ENCODE data around the gene SLC6A13. TPM values are rescaled to one million over a fixed set of nuclear protein-coding genes. Genes with fewer than 3 reads are reported as not detected.

SLC6A13 gene
- total and polyA plus RNA-seq, 2 donors from 2014 or later: 22.8 to 161 TPM

DNA sequence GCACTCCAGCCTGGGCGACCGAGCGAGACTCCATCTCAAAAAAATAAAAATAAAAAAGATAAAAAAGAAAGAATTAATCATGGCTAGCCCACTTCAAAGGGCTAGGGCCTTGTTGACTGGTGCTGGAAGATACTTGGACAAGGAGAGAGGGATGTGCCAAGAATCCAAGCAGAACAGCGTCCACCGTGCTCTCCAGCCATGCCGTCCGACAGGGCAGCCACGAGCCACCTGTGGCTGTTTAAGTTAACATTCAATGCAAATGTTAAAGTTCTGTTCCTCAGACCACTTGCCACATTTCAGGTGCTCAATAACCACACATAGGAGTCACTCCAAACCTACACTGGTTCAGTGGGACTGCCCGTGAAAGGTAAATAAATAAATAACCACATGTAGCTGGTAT is 21.4 kb downstream of the SLC6A13 start:
- TF ChIP-seq CTCF (IDR thresholded peaks at IDR 0.05; ENCODE audit: borderline replicate concordance, extremely low read depth, insufficient read depth): no peak
- FAIRE-seq (no peak), DNase-seq (no peak)
- no peak overlapping the region for H3K27ac ChIP-seq (ENCODE audit: low read depth in 2 of 2, low read length in 2 of 2)
- intact Hi-C loops (cut with DNase I): no loop called here
- H3K4me3 ChIP-seq (ENCODE audit: low read length in 3 of 3): no peak overlapping the region
- peaks cover 0 to 7% (median 2%) of the 10 kb centered on the region in 3 donors for H3K36me3 ChIP-seq (ENCODE audit: control insufficient read depth in 2 of 3, insufficient read depth in 3 of 3, low read length in 3 of 3)
- no peaks in the 10 kb centered on the region for H3K27me3 ChIP-seq (ENCODE audit: control insufficient read depth, insufficient read depth, low read length)
- H3K9ac ChIP-seq (ENCODE audit: low read length in 3 of 3): no peak overlapping the region
- peaks cover 0 to 7% (median 2%) of the 10 kb centered on the region in 3 donors for H3K4me1 ChIP-seq (ENCODE audit: control insufficient read depth in 2 of 3, insufficient read depth in 2 of 3, low read depth in 1 of 3, low read length in 3 of 3)
- peaks cover 0 to 3% (median 0%) of the 10 kb centered on the region in 3 donors for H3K9me3 ChIP-seq (ENCODE audit: control insufficient read depth in 2 of 3, insufficient read depth in 1 of 3, low read length in 3 of 3)

GRCh38 chr12:240566-240965 is 22.1 kb downstream of the SLC6A13 start:
- Histone ChIP-seq H3K27me3 (ENCODE audit: control insufficient read depth, insufficient read depth, low read length) (no peaks in the 10 kb centered on the region), H3K9ac (ENCODE audit: low read length in 3 of 3) (no peak overlapping the region), H3K36me3 (ENCODE audit: control insufficient read depth in 2 of 3, insufficient read depth in 3 of 3, low read length in 3 of 3) (peaks cover 0 to 7% (median 2%) of the 10 kb centered on the region in 3 donors), H3K27ac (ENCODE audit: low read depth in 2 of 2, low read length in 2 of 2) (no peak overlapping the region), H3K4me1 (ENCODE audit: control insufficient read depth in 2 of 3, insufficient read depth in 2 of 3, low read depth in 1 of 3, low read length in 3 of 3) (peaks cover 0 to 7% (median 3%) of the 10 kb centered on the region in 3 donors), H3K9me3 (ENCODE audit: control insufficient read depth in 2 of 3, insufficient read depth in 1 of 3, low read length in 3 of 3) (peaks cover 0 to 3% (median 0%) of the 10 kb centered on the region in 3 donors), H3K4me3 (ENCODE audit: low read length in 3 of 3) (no peak overlapping the region)
- intact Hi-C loops (cut with DNase I): no loop called here
- TF ChIP-seq CTCF (IDR thresholded peaks at IDR 0.05; ENCODE audit: borderline replicate concordance, extremely low read depth, insufficient read depth): no peak
- no peak for FAIRE-seq
- DNase-seq: no peak

DNA sequence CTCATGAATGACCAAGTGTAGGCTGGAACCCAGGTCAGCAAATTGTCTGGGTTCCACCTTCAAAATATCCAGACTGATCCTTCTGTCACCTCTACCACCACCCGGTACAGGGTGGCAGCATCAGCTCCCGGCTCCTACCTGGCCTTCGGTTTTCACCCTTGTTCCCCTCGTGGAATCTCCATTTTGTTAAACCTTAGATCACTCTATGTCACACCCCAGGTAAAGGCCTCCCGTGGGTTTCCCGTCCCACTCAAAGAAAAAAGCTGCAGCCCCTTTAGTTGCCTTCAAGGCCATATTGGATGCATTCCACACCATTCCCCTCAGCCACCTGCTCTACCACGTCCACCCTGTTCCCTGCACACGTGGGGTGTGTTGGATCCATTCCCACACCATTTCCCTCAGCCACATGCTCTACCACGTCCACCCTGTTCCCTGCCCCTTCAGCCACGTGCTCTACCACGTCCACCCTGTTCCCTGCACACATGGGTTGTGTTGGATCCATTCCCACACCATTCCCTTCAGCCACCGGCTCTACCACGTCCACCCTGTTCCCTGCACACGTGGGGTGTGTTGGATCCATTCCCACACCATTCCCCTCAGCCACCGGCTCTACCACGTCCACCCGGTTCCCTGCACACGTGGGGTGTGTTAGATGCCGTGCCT is 23.8 kb downstream of the SLC6A13 start:
- peaks cover 0 to 12% (median 9%) of the 10 kb centered on the region in 3 donors for H3K4me1 ChIP-seq (ENCODE audit: control insufficient read depth in 2 of 3, insufficient read depth in 2 of 3, low read depth in 1 of 3, low read length in 3 of 3)
- no peaks in the 10 kb centered on the region for H3K27me3 ChIP-seq (ENCODE audit: control insufficient read depth, insufficient read depth, low read length)
- H3K4me3 ChIP-seq (ENCODE audit: low read length in 3 of 3): no peak overlapping the region
- intact Hi-C loops (cut with DNase I): no loop called here
- DNase-seq: no peak
- peak overlapping the region; percentile 57 to 71 for H3K27ac ChIP-seq (ENCODE audit: low read depth in 2 of 2, low read length in 2 of 2)
- TF ChIP-seq CTCF (IDR thresholded peaks at IDR 0.05; ENCODE audit: borderline replicate concordance, extremely low read depth, insufficient read depth): no peak
- H3K9ac ChIP-seq (ENCODE audit: low read length in 3 of 3): no peak overlapping the region
- H3K9me3 ChIP-seq (ENCODE audit: control insufficient read depth in 2 of 3, insufficient read depth in 1 of 3, low read length in 3 of 3): peaks cover 0 to 3% (median 0%) of the 10 kb centered on the region in 3 donors
- no peak for FAIRE-seq
- H3K36me3 ChIP-seq (ENCODE audit: control insufficient read depth in 2 of 3, insufficient read depth in 3 of 3, low read length in 3 of 3): peaks cover 0 to 10% (median 2%) of the 10 kb centered on the region in 3 donors
